ENCODE data around the gene SMC6.

GRCh38 chr2:17652681-17653394 is 100.8 kb downstream of the SMC6 start:
- TF ChIP-seq, protein P1, sequence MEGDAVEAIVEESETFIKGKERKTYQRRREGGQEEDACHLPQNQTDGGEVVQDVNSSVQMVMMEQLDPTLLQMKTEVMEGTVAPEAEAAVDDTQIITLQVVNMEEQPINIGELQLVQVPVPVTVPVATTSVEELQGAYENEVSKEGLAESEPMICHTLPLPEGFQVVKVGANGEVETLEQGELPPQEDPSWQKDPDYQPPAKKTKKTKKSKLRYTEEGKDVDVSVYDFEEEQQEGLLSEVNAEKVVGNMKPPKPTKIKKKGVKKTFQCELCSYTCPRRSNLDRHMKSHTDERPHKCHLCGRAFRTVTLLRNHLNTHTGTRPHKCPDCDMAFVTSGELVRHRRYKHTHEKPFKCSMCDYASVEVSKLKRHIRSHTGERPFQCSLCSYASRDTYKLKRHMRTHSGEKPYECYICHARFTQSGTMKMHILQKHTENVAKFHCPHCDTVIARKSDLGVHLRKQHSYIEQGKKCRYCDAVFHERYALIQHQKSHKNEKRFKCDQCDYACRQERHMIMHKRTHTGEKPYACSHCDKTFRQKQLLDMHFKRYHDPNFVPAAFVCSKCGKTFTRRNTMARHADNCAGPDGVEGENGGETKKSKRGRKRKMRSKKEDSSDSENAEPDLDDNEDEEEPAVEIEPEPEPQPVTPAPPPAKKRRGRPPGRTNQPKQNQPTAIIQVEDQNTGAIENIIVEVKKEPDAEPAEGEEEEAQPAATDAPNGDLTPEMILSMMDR (IDR thresholded peaks at IDR 0.05) = no peak
- no peak for TF ChIP-seq POLR2A (IDR thresholded peaks at IDR 0.05)
